Measurements from ENCODE around the gene PREP.
A peak's percentile ranks its signal among the peaks of the same experiment; 100 is the strongest.
"Not testable (repeated sequence)": the region's sequence is repeated elsewhere in the genome, so short reads cannot be mapped to it uniquely, and the experiment has no call there.

PREP gene

DNA sequence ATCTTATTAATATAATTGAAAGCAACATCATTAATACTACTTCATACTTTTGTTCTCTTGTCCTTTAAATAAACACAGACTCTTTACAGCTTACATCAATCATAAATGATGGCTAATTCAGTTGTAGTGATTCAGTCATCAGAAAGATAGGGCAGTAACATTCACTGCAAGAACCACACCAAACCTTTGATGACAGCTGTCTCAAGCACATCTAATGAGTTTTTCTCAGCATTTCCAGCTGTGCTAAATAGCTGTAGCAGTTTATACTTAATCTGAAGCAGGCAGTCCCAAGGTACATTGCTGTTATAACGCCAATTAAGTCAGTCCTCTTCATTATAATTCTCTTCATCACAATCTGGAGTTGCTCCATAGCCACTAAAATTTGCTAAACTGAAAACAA, 45.7 kb downstream of the PREP start:
- no peak for DNase-seq (ENCODE audit: low read depth, low spot score)
- H3K4me3 ChIP-seq (ENCODE audit: low read length), result no peak overlapping the region

DNA sequence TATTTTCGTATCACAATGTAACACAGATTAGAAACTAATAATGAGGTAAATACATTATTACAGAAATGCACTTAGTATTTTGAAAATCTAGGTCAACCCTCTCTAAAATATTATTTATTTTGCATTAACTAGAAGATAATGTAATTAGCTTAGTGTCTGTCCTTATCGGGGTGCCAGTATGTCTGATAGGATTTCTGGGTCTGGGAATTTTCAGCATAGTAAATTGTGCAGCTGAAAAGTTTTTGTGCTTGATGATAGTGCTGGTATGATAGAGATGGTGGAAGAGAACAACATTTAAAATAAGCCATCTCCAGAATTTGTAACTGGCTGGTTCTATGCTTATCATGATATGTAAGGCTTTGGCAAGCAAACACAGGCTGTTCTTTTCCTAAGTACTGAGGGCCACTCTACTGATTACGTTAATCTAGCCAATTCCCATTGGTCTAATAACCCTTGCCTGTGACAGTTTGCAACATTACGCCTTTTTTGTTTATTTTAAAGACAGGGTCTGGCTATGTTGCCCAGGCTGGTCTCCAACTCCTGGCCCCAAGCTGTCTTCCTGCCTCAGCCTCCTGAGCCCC, 50.8 kb downstream of the PREP start:
- no peak overlapping the region for H3K4me3 ChIP-seq (ENCODE audit: low read length)
- no peak for DNase-seq (ENCODE audit: low read depth, low spot score)

DNA sequence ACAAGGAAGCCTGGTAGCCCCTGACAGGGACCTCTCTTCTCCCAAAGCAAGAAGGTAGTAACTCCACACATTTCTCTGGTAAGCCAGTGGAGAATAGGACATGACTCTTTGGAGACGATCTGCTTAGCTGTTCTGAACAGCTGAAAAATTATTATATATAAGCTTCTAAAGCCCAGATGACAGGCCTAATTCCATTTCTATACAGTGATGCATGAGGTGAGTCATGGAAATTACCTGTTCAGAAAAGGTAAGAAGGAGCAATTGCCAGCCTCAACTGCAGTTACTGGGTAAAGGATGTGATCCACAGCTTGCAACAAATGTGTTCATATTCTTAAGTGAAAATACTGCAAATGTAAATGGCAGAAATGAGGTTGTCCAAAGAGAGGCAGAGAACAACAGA, 54.0 kb downstream of the PREP start:
- DNase-seq (ENCODE audit: low read depth, low spot score), result no peak
- no peak overlapping the region for H3K4me3 ChIP-seq (ENCODE audit: low read length)

DNA sequence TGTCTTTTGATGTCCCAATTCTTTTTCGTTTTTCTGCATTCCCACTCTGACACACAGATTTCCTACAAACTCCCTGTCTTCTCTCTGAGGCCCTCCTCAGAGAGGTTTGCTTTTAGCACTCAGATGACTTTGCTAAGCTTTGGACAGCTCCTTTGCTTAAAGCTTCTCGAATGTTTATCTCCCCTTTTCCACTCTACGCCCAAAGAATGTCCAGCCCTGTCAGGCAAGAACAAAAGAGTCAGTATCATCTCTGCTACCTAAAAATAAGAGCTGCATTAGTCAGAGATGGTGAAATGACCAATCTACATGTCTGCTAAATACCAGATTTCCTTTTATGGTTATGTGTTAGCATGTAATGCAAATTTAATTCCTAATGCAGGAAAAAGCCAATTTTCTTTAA, 56.8 kb downstream of the PREP start:
- DNase-seq (ENCODE audit: low read depth, low spot score), result no peak
- no peak overlapping the region for H3K4me3 ChIP-seq (ENCODE audit: low read length)

DNA sequence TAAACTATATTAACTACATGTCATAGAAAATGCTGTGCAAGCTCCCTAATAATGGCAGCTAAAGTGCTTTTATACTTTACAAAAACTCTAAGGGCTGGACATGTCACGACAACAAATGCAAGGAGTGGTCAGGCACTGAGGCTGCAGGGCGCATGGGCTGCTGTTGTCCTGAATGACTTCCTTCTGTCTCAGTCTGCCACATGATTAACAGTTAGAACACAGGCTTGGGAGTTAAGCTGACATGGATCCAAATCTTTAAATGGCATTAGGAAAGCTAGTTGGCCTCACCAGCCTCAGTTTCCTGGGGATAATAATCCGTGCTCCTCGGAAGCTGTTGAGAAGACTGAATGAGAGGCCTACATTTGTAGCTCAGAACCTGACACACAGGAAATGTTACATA, 57.4 kb downstream of the PREP start:
- DNase-seq (ENCODE audit: low read depth, low spot score), result no peak
- no peak overlapping the region for H3K4me3 ChIP-seq (ENCODE audit: low read length)

DNA sequence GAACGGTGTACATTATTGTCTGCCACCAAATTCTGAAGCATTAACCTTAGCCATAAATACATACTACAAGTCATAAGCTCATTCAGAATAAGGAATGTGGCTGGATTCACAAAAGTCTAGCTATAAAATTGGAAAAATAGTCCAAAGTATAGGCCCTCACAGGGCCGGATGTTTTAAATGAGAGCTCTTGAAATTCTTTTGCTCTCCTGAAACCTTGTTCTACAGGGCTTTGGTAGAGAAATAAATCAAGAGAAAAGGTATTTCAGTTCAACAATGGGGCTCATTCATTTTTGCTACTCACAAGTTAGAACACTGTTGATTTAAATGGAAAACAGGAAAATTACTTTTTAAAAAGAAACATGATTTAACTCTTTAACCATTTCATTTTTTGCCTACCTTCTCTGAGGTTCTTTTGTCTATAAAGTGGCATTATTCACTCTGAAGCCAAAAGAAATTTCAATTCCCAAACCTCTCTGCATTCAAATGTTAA, 58.0 kb downstream of the PREP start:
- DNase-seq (ENCODE audit: low read depth, low spot score), result no peak
- H3K4me3 ChIP-seq (ENCODE audit: low read length), result no peak overlapping the region

DNA sequence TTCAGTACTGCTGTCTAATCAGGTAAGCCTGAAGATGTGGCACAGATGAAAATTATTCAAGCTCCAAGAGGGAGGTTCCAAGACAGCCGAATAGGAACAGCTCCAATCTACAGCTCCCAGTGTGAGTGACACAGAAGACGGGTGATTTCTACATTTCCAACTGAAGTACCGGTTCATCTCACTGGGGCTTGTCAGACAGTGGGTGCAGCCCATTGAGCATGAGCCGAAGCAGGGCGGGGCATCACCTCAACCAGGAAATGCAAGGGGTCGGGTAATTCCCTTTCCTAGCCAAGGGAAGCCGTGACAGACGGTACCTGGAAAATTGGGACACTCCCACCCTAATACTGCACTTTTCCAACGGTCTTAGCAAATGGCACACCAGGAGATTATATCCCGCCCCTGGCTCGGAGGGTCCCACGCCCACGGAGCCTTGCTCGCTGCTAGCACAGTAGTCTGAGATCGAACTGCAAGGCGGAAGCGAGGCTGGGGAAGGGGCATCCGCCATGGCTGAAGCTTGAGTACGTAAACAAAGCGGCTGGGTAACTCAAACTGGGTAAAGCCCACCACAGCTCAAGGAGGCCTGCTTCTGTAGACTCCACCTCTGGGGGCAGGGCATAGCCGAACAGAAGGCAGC, 64.4 kb downstream of the PREP start:
- DNase-seq (ENCODE audit: low read depth, low spot score); H3K4me3 ChIP-seq (ENCODE audit: low read length): not testable (repeated sequence)

DNA sequence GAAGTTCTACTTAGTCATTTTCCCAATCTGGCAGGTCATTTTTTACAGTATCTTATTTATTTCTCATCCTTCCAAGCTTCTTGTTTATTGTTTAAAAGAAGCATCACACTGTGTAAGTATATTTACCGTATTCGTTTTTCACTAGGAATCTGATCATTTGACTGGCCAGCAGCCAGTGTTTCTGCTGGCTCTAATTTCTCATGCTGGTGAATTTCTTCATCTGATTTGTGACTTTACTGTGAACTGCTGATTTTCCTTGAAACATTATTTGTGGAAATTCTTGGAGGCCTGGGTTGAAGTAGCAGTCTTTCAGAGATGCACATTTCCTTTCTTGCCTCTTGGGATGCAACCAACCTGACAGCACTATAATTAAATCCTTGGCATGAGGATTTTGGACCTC, 65.9 kb downstream of the PREP start:
- DNase-seq (ENCODE audit: low read depth, low spot score), result no peak
- H3K4me3 ChIP-seq (ENCODE audit: low read length), result no peak overlapping the region

DNA sequence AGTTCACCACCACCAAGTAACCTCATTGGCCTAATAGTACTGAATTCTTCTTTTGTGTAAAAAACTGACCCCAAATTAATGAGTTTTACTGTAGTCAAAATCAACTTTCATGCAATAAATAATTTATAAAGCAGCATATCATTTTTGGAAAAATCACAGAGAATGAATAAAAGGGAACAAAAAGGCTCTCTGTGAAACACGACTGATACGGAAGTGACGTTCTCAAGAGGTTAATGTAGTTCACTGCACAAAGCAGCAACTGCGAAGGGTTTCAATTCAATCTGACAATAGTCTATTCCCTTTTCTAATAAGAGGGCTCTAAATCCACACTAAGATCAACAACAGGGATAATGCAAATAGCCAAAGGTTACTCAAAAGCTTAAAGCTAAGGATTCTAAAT, 70.3 kb downstream of the PREP start:
- no peak overlapping the region for H3K4me3 ChIP-seq (ENCODE audit: low read length)
- no peak for DNase-seq (ENCODE audit: low read depth, low spot score)

DNA sequence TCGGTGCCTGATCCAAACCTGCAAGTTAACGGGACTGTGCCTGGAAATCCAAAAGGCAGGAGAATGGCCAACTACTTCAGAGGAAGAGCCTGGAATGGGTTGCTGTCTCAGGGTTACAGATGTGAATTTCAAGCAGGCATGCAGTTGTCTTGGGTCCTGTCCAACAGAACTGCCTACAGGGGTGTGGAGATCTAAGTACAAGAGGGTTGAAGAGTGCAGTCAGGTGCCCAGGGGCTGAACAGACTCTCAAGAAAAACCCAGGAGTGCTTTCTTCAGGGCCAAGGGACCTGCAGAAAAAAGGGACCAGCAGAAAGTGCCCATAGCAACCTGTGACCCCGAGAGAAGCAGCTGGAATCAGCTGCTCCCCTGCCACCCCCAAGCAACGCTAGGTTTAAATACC, 71.0 kb downstream of the PREP start:
- no peak for DNase-seq (ENCODE audit: low read depth, low spot score)
- H3K4me3 ChIP-seq (ENCODE audit: low read length), result no peak overlapping the region

DNA sequence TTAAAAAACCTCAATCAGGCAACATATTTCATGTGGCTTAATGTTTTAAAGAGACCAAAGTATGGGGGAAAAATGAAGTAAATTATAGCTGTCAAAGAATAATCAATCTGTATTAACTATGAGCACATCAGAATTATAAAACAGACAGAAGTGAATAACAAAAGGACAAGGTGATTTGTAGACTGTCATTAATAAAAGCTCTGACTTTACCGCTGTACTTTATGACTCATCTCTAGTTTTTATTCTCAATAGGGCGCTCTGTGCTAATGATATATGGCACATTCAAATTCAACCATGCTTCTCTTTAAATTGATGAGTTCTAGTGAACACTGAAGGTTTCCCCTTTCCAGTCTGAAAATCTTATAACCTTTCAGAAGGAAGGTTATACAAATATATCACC, 72.0 kb downstream of the PREP start:
- H3K4me3 ChIP-seq (ENCODE audit: low read length), result no peak overlapping the region
- no peak for DNase-seq (ENCODE audit: low read depth, low spot score)

DNA sequence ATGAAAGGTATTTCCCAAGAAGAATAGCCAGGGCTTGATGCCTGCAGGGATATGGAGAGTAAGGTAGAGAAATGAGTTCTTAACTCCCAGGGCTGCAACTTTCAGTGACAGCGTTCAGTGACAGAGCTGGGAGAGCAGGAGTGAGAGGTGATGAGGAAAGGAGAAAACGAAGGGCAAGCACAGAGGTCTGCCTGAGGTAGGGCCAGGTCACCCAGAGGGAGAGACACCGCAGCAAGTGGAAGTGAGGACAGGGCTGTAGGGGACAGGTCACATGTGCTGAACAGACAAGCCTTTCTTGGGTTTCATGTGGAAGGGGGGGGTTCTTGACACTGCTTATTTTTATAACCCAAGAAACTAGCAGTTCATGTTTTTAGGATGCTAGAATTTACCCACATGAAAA, 72.5 kb downstream of the PREP start:
- H3K4me3 ChIP-seq (ENCODE audit: low read length), result no peak overlapping the region
- no peak for DNase-seq (ENCODE audit: low read depth, low spot score)

DNA sequence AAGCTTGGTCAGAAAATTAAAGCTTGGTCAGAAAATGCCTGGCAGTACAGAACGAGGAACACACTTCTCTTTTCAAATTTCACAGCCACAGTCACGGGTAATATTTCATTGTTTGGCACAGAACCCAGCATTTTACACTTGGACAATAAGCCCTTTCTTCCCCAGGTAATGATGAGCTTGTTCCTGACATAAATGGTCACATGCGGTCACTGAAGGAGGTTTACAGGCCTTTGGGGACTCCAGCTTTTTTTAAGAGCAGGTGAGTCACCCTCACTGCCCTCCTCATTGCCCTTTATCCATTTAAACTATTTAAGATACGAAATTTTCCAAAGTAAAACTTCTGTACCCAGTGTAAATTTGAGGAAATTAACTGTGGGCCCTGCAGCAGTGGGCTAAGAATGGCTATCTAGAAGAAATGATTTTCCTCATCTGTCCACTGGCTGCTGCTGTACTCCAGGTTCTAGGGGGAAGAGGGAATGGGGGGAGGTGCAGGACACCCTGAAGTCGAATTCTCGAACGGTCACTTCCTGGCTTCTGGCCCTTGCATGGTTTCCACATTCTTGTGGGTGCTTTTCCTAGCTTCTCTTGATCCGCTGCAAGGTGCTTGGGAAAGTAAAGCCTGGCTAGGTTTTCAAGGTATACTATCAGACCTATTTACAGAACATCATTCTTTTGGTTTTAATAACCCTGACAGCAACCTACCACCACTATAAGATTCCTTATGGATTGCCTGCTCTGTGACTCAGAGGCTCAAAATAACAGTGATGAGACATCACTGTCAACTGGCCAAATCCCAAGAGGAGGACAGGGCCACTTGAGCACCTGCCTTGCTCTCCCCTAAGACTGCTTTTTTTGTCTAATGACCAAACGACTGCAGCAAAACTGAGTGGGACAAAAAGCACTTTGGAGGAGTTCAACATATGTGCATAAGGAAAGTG, 75.8 kb downstream of the PREP start:
- no peak for DNase-seq (ENCODE audit: low read depth, low spot score)

DNA sequence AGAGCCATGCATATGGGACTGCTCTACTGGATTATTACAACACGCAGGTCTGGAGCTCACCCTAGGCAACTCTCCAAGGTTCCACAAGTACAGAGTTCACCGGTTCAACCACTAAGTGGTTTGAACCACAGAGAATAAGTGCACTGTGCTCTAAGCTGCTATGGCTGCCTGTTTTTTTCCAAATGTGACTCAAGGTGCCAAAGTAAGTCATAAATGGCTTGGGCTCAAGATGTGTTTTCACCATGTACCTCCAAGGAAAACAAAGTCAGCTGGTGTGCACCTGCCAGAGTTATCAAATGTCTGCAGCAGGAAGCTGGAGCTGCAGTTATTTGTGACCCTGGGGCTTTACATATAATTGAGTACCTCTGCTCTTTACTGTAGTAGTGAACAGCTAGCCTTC, 76.7 kb downstream of the PREP start:
- H3K4me3 ChIP-seq (ENCODE audit: low read length), result no peak overlapping the region
- DNase-seq (ENCODE audit: low read depth, low spot score), result peak; percentile 22

More for the DNA sequence above, 75.8 kb downstream of the PREP start:
- H3K4me3 ChIP-seq (ENCODE audit: low read length), result no peak overlapping the region

DNA sequence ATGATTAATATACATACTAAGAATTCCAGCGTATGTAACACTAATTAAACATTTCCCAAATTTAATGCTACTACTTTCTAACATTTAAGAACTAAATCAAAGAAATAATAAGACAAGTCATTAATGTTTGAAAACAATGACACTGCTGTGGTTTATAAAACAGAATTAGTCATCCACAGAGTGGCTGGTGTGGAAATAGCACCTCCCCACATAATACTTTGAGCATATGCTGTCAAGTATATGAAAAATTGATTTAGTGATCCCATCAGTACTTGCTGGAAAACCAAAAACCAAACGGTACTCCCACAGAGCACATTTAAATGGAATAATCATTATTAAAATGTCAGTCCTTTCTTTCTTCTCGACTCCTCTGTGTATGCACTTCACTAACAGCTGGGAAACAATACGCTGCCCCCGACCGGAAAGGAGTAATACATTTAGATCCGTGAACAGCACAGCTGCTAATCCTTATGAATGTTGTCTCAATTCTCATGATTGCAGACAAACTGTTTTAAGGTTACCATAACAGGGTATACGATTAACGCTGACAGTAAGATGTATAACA, 78.4 kb downstream of the PREP start:
- H3K4me3 ChIP-seq (ENCODE audit: low read length), result no peak overlapping the region
- no peak for DNase-seq (ENCODE audit: low read depth, low spot score)

DNA sequence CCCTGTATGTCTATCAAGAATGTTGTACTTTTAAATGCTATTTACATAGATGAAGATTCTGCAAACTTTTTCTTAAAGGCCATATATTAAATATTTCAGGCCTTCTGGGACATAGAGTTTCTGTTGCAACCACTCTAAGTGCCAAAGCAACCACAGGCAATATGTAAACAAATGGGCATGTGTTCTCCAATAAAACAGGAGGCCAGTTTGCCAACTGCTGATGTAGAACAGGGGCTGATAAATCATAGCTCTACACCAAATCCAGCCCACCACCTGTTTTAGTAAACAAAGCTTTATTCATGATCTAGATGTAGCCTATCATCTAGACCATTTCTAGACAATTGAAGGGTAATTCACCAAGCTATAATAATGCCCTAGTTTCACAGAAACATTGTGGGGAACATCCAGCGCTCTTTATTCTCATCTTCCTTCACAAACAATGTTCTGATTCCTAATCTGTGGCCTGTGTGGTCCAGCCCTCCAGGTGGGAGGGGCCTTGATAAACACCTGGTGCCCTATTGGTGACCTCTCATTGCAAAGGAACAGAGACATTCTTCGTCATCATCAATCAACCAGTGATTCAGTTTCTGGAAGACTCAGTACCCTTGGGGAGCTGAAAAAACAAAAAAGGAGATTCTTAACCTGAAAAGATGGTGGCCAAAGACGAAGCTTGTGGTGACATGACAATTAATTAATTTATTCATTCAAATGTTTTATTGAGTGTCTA, 80.2 kb downstream of the PREP start:
- no peak overlapping the region for H3K4me3 ChIP-seq (ENCODE audit: low read length)
- no peak for DNase-seq (ENCODE audit: low read depth, low spot score)

DNA sequence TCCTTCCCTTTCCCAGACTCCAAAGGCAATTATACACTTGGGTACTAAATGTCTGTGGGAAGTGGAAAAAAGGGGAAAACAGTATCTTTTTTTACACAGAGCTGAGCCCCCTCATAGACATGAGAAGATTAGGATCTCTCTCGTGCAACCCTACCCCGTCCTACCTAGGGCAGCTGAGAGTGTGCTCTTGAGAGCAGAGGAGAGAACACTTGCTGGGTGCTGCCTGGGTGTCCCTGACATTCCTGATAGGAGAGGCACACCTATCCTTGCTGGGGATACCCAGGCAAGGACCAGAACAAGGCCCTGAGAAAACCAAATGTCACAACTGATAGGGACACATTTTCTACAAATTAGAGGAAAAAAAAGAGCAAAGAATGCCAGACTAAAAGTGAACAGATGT, 81.2 kb downstream of the PREP start:
- no peak overlapping the region for H3K4me3 ChIP-seq (ENCODE audit: low read length)
- DNase-seq (ENCODE audit: low read depth, low spot score), result no peak

DNA sequence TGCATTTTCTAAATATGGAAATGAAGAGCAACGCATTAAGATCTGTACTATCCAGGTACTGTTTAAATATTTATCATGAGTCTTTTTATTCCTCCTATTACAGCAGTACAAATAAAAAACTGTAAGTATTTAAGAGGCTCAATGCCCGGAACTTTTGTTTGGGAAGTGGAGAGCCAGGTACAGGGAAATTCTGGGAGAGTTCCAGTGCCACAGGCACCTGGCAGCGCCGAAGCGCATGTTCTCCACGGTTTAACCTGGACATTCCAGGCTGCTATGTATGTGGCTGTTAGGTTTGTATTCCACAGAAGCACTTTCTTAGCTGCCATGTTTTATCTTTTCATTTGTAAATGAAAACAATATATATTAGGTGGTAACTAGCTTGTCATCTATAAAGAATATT, 81.7 kb downstream of the PREP start:
- H3K4me3 ChIP-seq (ENCODE audit: low read length), result no peak overlapping the region
- no peak for DNase-seq (ENCODE audit: low read depth, low spot score)

DNA sequence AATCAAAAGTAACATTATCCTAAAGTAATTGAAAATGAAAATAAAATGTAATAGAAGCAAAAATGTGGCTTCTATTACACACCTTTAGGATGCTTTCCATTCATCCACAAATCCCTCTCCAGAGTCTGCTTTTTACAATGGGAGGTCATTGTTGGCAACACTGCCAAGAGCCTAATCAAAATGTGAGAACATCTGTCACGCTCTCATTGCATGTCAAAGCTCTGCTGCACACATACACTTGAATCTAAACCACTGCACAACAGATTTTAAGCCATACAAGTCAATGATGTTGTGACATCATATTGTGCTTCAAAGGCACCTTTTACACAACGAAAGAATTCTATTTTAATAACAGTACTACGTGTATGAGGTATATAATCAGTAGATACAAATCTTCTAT, 82.1 kb downstream of the PREP start:
- DNase-seq (ENCODE audit: low read depth, low spot score), result no peak
- H3K4me3 ChIP-seq (ENCODE audit: low read length), result no peak overlapping the region

Data from Jurkat, Clone E6-1 (cell line).